SK-N-MC (cell line): ENCODE results near the gene P2RY2.

Experiments used
- EZH2 ChIP-seq: fragments of 200-600 bp; sonication (generic); IDR thresholded peaks from one replicate; pipeline ENCODE4 v1.6.1; 2017; ENCODE audit warnings: antibody characterized with exemption
- POLR2AphosphoS5 ChIP-seq: IDR thresholded peaks from 2 replicates; pipeline ENCODE4 v1.6.1; 2012; ENCODE audit warnings: mild to moderate bottlenecking, low read depth, low read length, borderline replicate concordance

DNA sequence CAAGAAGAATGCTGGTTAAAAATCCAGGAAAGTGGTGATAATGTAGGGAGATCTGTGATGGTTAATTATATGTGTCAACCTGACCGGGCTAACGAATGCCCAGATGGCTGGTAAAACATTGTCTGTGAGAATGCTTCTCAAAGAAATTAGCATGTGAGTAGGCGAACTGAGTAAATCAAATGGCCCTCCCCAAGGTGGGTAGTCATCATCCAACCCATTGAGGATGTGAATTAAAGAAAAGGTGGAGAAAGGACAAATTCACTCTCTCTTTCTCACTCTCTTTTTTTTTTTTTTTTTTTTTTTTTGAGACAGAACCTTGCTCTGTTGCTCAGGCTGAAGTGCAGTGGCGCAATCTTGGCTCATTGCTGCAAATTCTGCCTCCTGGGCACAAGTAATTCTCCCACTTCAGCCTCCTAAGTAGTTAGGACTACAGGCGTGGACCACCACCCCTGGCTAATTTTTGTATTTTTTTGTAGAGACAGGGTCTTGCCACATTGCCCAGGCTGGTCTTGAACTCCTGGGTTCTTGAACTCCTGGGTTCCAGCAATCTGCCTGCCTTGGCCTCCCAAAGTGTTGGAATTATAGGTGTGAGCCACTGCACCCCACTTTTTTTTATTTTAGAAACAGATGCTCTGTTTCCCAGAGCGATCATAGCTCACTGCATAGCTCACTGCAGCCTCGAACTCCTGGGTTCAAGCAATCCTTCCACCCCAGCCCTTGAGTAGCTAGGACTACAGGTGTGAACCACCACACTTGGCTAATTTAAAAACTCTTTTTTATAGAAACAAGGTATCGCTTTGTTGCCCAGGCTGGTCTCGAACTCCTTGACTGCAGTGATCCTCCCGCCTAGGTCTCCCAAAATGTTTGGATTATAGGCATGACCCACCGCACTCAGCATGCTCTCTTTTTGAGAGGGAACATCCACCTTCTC is 32.0 kb downstream of the P2RY2 start:
- TF ChIP-seq EZH2 (no peak), POLR2AphosphoS5 (no peak)
